K562 (cell line): ENCODE measurements around the gene KIAA0513. TPM values are rescaled to one million over a fixed set of nuclear protein-coding genes. Genes with fewer than 3 reads are reported as not detected.

Source experiments
- ATAC-seq: fragments of 200-7000 bp; cut with Tn5 transposase; 3 replicates; pipeline ENCODE4 v1.9.1; 2020; ENCODE audit warnings: moderate library complexity
- BruUV-seq: library from RNA; stranded (reverse); fragments of 400-500 nt; replicated peaks from 2 replicates; lab custom pipeline; 2021; lab: Mats Ljungman, UMichigan
- CTCF ChIA-PET: fragments of 300-600 bp; formaldehyde crosslinking; extraction: SDS; loops from one replicate; lab custom pipeline; 2021; ENCODE audit warnings: low intra/inter-chr PET ratio; lab: Yijun Ruan, JAX
- POLR2A ChIA-PET: fragments of 300-600, 350-650 bp; sonication (Branson Sonifier 250); formaldehyde crosslinking; extraction: SDS; loops from one replicate; lab custom pipeline; 2021; ENCODE audit warnings: antibody characterized with exemption, inconsistent platforms; lab: Yijun Ruan, JAX
- DNase-seq, 4 experiments: peaks; one replicate each; pipeline versions ENCODE4 v3.0.0 to v3.0.0-alpha.2; 2011 to 2018; ENCODE audit warnings: low spot score in 3 of 4, mixed read lengths in 3 of 4; ENCODE audit errors: extremely low read depth in 1 of 4
- FAIRE-seq: peaks from 2 replicates; lab custom pipeline; 2011; peaks lifted over from hg19 to GRCh38; lab: Jason Lieb, UNC
- H2AFZ ChIP-seq: 2 replicates; pipeline ENCODE4 v1.6.0; 2011; ENCODE audit warnings: low read depth, low read length, control low read depth, inconsistent platforms
- H3K27ac ChIP-seq: fragments of 200-600 bp; 3 replicates; pipeline ENCODE4 v1.8.0; 2011; ENCODE audit warnings: low read depth, mild to moderate bottlenecking, control low read depth, inconsistent platforms, low read length, moderate library complexity, mixed read lengths; ENCODE audit errors: extremely low read depth
- H3K27me3 ChIP-seq, 2 experiments: fragments of 300-600 bp in 1 of 2; 2 replicates in 1 of 2; 3 replicates in 1 of 2; pipeline versions ENCODE4 v1.6.0 to v1.8.0; 2011; ENCODE audit warnings: inconsistent platforms in 2 of 2, low read length in 2 of 2, mild to moderate bottlenecking in 1 of 2, mixed read lengths in 1 of 2, moderate library complexity in 1 of 2; ENCODE audit not compliant: control insufficient read depth in 2 of 2, insufficient read depth in 2 of 2
- H3K36me3 ChIP-seq: fragments of 300-600 bp; 3 replicates; pipeline ENCODE4 v1.8.0; 2011; ENCODE audit warnings: mild to moderate bottlenecking, low read length, inconsistent platforms; ENCODE audit not compliant: control insufficient read depth, insufficient read depth
- H3K4me1 ChIP-seq, 2 experiments: fragments of 200-600 bp in 1 of 2; replicated peaks in 1 of 2; 2 replicates in 1 of 2; 3 replicates in 1 of 2; pipeline versions ENCODE4 v1.5.1 to v1.8.0; 2011; ENCODE audit warnings: inconsistent platforms in 2 of 2, low read length in 2 of 2, mild to moderate bottlenecking in 1 of 2, mixed read lengths in 1 of 2, moderate library complexity in 1 of 2; ENCODE audit not compliant: control insufficient read depth in 2 of 2, insufficient read depth in 2 of 2
- H3K4me2 ChIP-seq: 2 replicates; pipeline ENCODE4 v1.6.1; 2011; ENCODE audit warnings: low read length, control low read depth, inconsistent platforms, mixed read lengths; ENCODE audit not compliant: insufficient read depth
- H3K4me3 ChIP-seq: fragments of 200-600 bp; sonication (generic), shearing (Covaris generic); 2 replicates; pipeline ENCODE4 v1.5.1; 2016; ENCODE audit warnings: control low read depth, inconsistent platforms
- H3K79me2 ChIP-seq: fragments of 200-600 bp; 3 replicates; pipeline ENCODE4 v1.8.0; 2011; ENCODE audit warnings: low read length, inconsistent platforms; ENCODE audit not compliant: control insufficient read depth, insufficient read depth
- H3K9ac ChIP-seq, 2 experiments: 2 replicates each; pipeline versions ENCODE4 v1.6.0 to v1.6.1; 2011; ENCODE audit warnings: low read depth in 2 of 2, low read length in 2 of 2, control low read depth in 1 of 2, inconsistent platforms in 1 of 2, mild to moderate bottlenecking in 1 of 2, mixed read lengths in 1 of 2; ENCODE audit not compliant: insufficient read depth in 1 of 2
- H3K9me1 ChIP-seq: one replicate; pipeline ENCODE4 v1.6.0; 2011; ENCODE audit warnings: inconsistent platforms, mild to moderate bottlenecking, low read length, moderate library complexity; ENCODE audit not compliant: control insufficient read depth, insufficient read depth
- H3K9me3 ChIP-seq: replicated peaks from 2 replicates; pipeline ENCODE4 v1.5.1; 2011; ENCODE audit warnings: low read depth, low read length, inconsistent platforms; ENCODE audit not compliant: control insufficient read depth, insufficient read depth
- H4K20me1 ChIP-seq: replicated peaks from 2 replicates; pipeline ENCODE4 v1.6.1; 2011; ENCODE audit warnings: low read length, inconsistent platforms, mixed read lengths; ENCODE audit not compliant: control insufficient read depth, insufficient read depth
- CTBP1 ChIP-seq: fragments of 450-650 bp; IDR thresholded peaks from 2 replicates; pipeline ENCODE4 v1.6.1; 2016; ENCODE audit warnings: borderline replicate concordance
- GTF2F1 ChIP-seq: IDR thresholded peaks from 2 replicates; pipeline ENCODE4 v1.6.1; 2011; ENCODE audit warnings: low read depth, low read length, improper control_type of control experiment
- HOXB6 ChIP-seq: fragments of 250-450 bp; sonication (Bioruptor Pico); IDR thresholded peaks from 2 replicates; pipeline ENCODE4 v1.5.1; 2022; ENCODE audit warnings: mild to moderate bottlenecking, borderline replicate concordance
- KLF16 ChIP-seq: IDR thresholded peaks from 2 replicates; pipeline ENCODE4 v1.6.1; 2016; ENCODE audit warnings: antibody characterized with exemption
- POLR2G ChIP-seq: fragments of 200-400 bp; formaldehyde crosslinking; IDR thresholded peaks from 2 replicates; pipeline ENCODE4 v1.6.1; 2017; ENCODE audit warnings: low read depth, mild to moderate bottlenecking, antibody characterized with exemption, low read length, moderate library complexity
- ZBTB8A ChIP-seq: fragments of 450-650 bp; IDR thresholded peaks from 2 replicates; pipeline ENCODE4 v1.6.1; 2018; ENCODE audit warnings: mild to moderate bottlenecking, moderate library complexity; ENCODE audit not compliant: partially characterized antibody
- WGBS: fragments of 100-300 bp; shearing (Covaris generic); methylation state at CpG from one replicate; pipeline ENCODE4 v1.1.6; 2016; ENCODE audit warnings: low coverage, mixed read lengths; ENCODE audit not compliant: insufficient coverage; ENCODE audit errors: missing lambda C conversion rate; 5-methylcytosine and 5-hydroxymethylcytosine counted together
- in situ Hi-C: fragments of 300-500 bp; cut with MboI; formaldehyde crosslinking; loops from 4 replicates; pipeline ENCODE4 v1.15.0; 2018; ENCODE audit warnings: inconsistent platforms, mixed read lengths
- intact Hi-C: fragments of 100-400 bp; cut with micrococcal nuclease; formaldehyde crosslinking; loops from 2 replicates; pipeline ENCODE4 v1.14.2; 2022
- polyA plus RNA-seq, 8 experiments: library from polyadenylated mRNA; depleted of rRNA in 4 of 8; stranded (reverse) in 5 of 8; unstranded in 3 of 8; fragments of >200 nt; fragmentation: Nextera tagmentation in 2 of 8; fragmentation: Illumina TruSeq in 1 of 8; extraction: Ambion mirVana in 2 of 8; extraction: Trizol in 1 of 8; gene quantifications; 2 replicates each; pipeline versions ENCODE4 v1.2.1 to v1.2.3, GENCODE V29; 2011 to 2014; ENCODE audit warnings: inconsistent platforms in 1 of 8, missing spikeins in 1 of 8
- total RNA-seq, 7 experiments: library from RNA; depleted of rRNA in 6 of 7; stranded (reverse); fragments of >200 nt in 6 of 7; fragmentation: Illumina TruSeq in 2 of 7; extraction: Trizol in 2 of 7; gene quantifications; 2 replicates each; pipeline versions ENCODE4 v1.2.1 to v1.2.3, GENCODE V29; 2011 to 2021; ENCODE audit warnings: low replicate concordance in 1 of 7
- TF ChIP-seq, protein P1 (sequence below): sonication (generic); formaldehyde crosslinking; IDR thresholded peaks from 2 replicates; pipeline ENCODE4 v1.8.0; 2022; ENCODE audit warnings: mild to moderate bottlenecking, missing genetic modification reagents

Gene KIAA0513
- total and polyA plus RNA-seq, 9 of the 15 experiments (the other 6 are each of a cell fraction or from before 2014, with no cell fraction given): 0.18 to 13.7 (median 10.2) TPM

DNA sequence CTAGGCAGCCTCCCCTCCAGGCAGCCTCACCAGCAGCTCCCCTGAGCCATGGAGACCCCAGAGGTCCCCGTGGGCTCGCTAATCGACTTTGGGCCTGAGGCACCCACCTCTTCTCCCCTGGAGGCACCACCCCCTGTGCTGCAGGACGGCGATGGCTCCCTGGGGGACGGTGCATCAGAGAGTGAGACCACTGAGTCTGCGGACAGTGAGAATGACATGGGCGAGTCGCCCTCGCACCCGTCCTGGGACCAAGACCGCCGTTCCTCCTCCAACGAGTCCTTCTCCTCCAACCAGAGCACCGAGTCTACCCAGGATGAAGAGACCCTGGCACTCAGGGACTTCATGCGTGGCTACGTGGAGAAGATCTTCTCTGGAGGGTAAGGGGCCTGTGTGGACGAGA is 39.4 kb downstream of the KIAA0513 start:
- Histone ChIP-seq H3K9ac (peak overlapping the region in 1 of 2 experiments; percentile 22; a peak in 1 of 4 replicates), H3K9me1 (no peaks in the 10 kb centered on the region), H3K4me3 (no peak overlapping the region), H3K36me3 (peaks cover 34% of the 10 kb centered on the region; the same call in 2 of the 3 replicates), H3K27me3 (no peaks in the 10 kb centered on the region), H3K27ac (no peak overlapping the region), H3K9me3 (no peaks in the 10 kb centered on the region), H2AFZ (no peak overlapping the region), H3K79me2 (no peaks in the 10 kb centered on the region), H3K4me2 (no peak overlapping the region), H3K4me1 (peaks cover 5 to 6% of the 10 kb centered on the region in 2 experiments; a peak in 4 of 5 replicates), H4K20me1 (peaks cover 14% of the 10 kb centered on the region; the same call in 1 of the 2 replicates)
- TF ChIP-seq POLR2G (0 out of 2 replicates have a peak, but pooled peaks have one; percentile 29), CTBP1 (no peak)
- in situ Hi-C loops (no loop called here), intact Hi-C loops (no loop called here)
- ATAC-seq: no peak
- no peak for FAIRE-seq
- WGBS: 85% methylated on average over 16 of the region's 18 CpGs
- no TSS peak for BruUV-seq
- POLR2A ChIA-PET: interaction anchor here (1.0 to 3.4 kb wide), 2 partner anchors 12 to 128 kb away, joined by 3 to 14 read pairs; no protein-coding TSS in a partner anchor
- no peak for DNase-seq
- CTCF ChIA-PET: no interaction called here

DNA sequence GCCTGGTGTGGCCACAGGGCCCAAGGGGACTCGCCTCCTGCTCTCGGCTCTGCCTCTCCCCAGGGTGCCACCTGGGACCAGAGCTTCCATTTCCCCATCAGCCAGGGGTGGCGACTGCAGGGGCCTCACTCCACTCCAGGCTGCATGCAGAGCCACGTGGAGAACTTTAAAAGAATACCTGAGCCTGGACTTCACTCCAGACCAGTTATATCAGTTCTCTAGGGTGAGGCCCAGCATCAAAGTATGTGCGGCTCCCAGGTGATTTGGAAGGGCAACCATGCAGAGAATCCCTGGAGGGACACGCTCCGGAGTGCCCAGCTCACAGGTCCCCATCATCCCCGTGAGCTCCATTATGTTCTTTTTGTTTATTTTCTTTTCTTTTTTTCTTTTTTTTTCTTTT is 39.8 kb downstream of the KIAA0513 start:
- FAIRE-seq: no peak
- ATAC-seq: no peak
- Histone ChIP-seq H3K9ac (peak overlapping the region in 1 of 2 experiments; percentile 22; a peak in 1 of 4 replicates), H3K27me3 (no peaks in the 10 kb centered on the region), H2AFZ (no peak overlapping the region), H3K36me3 (peaks cover 35% of the 10 kb centered on the region; the same call in 2 of the 3 replicates), H3K9me1 (no peaks in the 10 kb centered on the region), H3K79me2 (no peaks in the 10 kb centered on the region), H3K27ac (no peak overlapping the region), H3K9me3 (no peaks in the 10 kb centered on the region), H4K20me1 (peaks cover 14% of the 10 kb centered on the region; the same call in 1 of the 2 replicates), H3K4me1 (peaks cover 5 to 6% of the 10 kb centered on the region in 2 experiments; a peak in 4 of 5 replicates), H3K4me2 (no peak overlapping the region), H3K4me3 (no peak overlapping the region)
- WGBS: 83% methylated on average over 8 of the region's 8 CpGs
- in situ Hi-C loops: no loop called here
- TF ChIP-seq, protein P1, sequence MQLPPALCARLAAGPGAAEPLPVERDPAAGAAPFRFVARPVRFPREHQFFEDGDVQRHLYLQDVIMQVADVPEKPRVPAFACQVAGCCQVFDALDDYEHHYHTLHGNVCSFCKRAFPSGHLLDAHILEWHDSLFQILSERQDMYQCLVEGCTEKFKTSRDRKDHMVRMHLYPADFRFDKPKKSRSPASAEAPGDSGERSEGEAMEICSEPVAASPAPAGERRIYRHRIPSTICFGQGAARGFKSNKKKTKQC (CRISPR knock-in tag): no peak
- TF ChIP-seq ZBTB8A: no peak
- TF ChIP-seq KLF16: no peak
- no peak for TF ChIP-seq GTF2F1
- no peak for TF ChIP-seq HOXB6
- intact Hi-C loops: no loop called here
- ChIA-PET CTCF (no interaction called here), POLR2A (interaction anchor here (1.0 to 3.4 kb wide), 2 partner anchors 12 to 128 kb away, joined by 3 to 14 read pairs; no protein-coding TSS in a partner anchor)
- no peak for DNase-seq
- no TSS peak for BruUV-seq
